GM19438 (cell line): ENCODE measurements around the gene UBE2D4.

Source experiments
- ATAC-seq: cut with Tn5 transposase; IDR thresholded peaks from one replicate; pipeline ENCODE4 v1.9.1; 2021; ENCODE audit warnings: low read depth; ENCODE audit not compliant: unreplicated experiment

UBE2D4 gene

GRCh38 chr7:43906331-43907010 lies 19.8 kb upstream of the UBE2D4 start, which contains the start of gene URGCP:
URGCP (minus strand) TSS chr7:43906596; CDS start chr7:43906575, 21 bp downstream.
- peak; percentile 63 for ATAC-seq

GRCh38 chr7:43914795-43915194 lies 11.4 kb upstream of the UBE2D4 start:
- ATAC-seq = no peak

DNA sequence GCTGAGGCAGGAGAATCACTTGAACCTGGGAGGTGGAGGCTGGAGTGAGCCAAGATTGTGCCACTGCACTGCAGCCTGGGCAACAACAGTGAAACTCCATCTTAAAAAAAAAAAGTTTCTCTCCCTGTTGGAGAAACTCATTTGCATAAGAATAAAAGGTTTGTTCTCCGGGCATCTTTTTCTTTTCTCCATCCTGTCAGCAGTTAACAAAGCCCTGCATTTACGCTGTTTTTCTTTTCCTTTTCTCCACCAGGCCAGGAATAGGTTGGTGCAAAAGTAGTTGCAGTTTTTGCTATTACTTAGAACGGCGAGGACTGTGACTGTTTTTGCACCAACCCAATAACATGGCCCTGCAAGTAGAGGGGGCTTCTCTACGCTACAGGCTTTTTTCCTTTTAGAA lies 10.3 kb upstream of the UBE2D4 start:
- no peak for ATAC-seq

- ATAC-seq = no peak
These were observed 4.8 kb upstream of the UBE2D4 start for GRCh38 chr7:43921423-43921822.

DNA sequence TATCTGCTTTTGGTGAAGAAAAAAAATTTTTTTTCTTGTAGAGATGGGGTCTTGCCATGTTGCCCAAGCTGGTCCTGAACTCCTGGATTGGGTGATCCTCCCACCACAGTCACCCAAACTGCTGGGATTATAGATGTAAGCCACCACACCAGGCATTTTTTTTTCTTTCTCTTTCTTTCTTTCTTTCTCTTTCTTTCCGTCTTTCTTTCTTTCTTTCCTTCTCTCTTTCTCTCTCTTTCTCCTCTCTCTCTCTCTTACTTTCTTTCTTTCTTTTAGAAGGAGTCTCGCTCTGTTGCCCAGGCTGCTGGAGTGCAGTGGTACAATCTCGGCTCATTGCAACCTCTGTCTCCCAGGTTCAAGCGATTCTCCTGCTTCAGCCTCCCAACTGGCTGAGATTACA lies 3.5 kb upstream of the UBE2D4 start:
- ATAC-seq = no peak

- ATAC-seq = peak; percentile 8
These were observed 525 bp downstream of the UBE2D4 start for GRCh38 chr7:43926798-43927123.

- ATAC-seq = no peak
These were observed 1.6 kb downstream of the UBE2D4 start for GRCh38 chr7:43927810-43928209.

DNA sequence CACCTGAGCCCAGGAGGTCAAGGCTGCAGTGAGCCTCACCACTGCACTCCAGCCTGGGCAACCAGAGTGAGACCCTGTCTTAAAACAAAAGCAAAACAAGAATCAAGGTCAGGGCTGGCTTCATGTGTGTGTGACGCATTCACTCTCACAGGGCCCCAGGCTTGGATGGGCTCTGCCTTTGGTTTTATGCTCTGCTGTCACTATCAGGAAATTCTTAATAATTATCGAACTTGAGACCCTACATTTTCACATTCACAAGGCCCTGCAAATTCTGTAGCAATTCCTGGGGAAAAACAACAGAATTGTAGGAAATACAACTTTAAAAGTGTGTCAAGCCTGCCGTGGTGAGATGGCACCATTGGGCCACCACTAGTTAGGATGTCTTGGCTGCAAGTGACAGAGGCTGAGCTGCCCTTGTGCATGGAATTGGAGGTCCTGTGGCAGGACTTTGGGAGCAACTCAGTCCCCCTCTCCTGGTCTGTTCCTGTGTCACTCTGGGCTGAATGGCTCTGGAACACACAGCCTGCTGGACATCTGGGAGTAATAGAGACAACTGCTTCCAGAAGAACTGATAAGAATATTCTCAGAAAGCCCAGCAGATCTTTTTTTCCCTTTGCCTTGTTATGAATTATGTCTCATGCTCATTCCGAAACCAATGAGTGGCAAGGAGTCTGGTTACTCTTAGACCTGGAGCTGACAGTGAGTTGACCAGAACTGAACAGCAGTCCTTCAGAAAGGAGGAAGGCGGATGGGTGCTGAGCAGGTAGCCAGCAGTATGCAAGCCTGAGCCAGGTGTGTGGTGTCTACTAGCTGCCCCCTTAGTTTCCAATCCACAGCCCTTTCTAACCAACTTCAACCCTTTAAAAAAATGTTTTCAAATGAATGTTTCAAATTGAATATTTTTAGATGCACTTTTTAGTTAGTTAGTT lies 3.6 kb downstream of the UBE2D4 start:
- no peak for ATAC-seq

DNA sequence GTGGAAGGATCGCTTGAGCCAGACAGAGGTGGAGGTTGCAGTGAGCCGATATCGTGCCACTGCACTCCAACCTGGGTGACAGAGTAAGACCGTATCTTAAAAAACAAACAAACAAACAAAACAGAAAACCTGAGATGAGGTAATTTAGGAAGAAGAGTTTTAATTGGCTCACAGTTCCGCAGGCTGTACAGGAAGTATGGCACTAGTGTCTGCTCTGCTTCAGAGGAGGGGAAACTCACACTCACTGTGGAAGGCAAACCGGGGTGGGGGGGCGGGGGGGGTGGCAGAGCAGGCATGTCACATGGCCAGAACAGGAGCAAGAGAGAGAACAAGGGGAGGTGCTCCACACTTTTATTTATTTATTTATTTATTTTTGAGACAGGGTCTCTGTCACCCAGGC lies 5.1 kb downstream of the UBE2D4 start:
- no peak for ATAC-seq

DNA sequence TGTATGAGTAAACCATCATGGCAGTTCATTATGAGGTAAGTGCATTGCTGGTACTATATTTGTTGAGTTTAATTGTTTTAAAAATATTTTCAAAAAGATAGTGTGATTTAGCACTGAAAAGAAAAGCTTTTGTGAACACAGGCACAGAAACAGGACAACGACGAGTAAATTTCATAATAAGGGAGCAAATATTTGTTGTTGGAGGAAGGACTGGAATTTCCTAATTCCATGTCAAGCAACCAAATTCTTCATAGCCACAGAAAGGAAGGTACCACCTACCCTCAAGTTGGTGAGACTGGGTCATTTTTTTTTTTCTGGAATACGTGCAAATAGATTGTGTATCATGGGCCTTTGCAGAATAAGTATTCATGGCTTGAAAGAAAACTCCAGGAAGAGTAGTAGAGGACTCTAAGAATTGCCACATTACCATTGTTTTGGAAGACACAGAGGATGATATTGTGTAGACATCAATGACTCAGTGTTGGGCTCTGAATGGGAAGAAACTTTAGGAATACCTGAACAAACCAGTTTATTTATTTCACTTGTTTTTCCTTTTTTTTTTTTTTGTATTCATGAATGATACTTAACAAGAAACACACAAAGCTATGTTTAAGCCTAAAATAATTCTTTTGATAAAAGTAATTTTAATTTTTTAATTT lies 7.8 kb downstream of the UBE2D4 start:
- ATAC-seq = no peak

DNA sequence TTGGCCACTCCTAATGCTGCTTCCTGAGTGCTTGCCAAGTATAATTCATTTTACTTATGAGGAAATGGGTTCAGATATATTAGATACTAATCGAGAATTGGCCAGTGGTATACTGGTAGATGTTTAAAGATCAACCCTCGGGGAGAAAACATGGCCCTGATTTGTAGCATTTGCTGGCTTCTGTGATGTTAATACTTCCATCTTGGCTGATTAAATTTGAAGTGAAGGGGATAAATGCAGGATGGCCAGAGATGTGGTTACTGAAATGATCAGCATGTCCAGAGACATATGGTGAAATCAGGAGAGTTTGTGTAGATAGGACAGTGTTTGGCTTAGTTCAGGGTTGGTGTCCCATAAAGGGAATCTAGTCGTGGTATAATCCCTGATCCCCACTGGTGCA lies 11.2 kb downstream of the UBE2D4 start:
- ATAC-seq = no peak

GRCh38 chr7:43938892-43939482 lies 12.8 kb downstream of the UBE2D4 start:
- no peak for ATAC-seq

- ATAC-seq = no peak
These were observed 16.0 kb downstream of the UBE2D4 start for GRCh38 chr7:43942250-43942649.

DNA sequence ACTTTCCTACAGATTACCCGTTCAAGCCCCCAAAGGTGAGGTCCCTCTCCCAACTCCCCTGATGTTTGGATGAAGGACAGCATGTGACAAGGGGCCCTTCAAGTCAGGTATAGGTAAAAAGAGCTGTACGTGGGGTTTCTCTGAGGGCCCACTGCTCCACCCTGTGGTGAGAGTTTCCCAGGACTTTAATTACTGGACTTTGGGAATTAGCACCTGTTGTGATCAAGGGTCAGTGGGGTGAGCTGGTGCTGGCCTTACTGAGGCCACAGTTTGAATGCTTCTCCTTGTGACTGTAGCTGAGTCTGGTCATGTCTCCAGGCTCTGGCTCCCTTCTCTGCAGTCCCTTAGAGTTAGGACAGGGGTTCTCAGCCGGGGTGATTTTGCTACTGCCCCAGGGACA lies 16.8 kb downstream of the UBE2D4 start:
- no peak for ATAC-seq

GRCh38 chr7:43943417-43944187 lies 17.4 kb downstream of the UBE2D4 start:
- ATAC-seq = no peak

DNA sequence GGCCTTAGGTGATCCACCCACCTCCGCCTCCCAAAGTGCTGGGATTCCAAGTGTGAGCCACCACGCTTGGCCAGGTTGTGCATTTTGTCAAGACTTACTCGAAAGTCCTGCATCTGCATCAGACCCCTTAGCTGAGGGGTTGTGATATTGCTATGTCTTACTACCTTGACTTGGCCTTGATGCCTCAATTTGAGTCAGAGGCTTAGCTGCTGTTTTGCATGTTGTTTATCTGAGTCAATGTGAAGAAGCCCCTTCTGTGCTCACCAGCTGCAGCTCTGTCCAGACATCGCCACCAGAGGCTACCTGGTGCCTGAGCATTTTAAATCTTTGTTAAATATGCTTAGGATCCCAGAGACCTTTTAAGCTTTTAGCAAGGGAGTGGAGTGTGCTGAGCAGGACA lies 18.1 kb downstream of the UBE2D4 start:
- no peak for ATAC-seq

DNA sequence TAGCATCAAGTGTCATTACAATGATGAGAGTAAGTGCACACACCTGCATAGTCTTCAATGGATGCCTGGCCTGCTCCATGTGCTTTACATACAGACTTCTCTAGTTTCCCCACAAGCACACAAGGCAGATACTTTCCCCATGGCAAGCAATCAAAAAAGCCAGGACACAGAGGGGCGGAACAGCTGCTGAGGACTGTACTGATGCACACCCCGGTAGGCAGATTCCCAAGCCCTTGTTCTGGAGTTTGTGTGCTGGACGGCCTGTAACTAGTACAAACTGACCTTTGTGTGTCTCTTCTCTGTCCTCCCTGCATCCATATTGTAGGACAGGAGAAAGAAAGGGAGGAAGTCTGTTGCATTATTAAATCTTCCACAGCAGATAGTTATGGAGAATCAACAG lies 25.8 kb downstream of the UBE2D4 start:
- ATAC-seq = no peak

DNA sequence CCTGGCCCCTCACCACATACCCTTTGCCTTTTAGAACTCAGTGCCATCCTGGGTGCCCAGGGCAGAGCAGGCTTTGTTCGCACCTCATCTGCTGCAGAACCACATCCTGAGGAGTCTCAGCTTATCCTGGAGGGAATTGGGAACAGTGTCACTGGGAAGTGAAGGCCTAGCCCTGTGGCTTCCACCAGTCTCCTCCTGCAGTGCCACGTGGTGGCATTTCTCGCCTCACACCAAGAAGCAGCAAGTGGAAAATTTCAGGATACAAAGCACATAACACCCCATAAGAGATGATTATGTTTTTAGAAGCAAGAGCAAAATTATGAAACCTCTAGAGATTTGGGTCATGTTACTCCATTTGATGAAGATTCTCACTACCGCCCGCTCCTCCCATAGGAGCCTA lies 26.8 kb downstream of the UBE2D4 start:
- ATAC-seq = no peak

- peak; percentile 70 for ATAC-seq
These were observed 28.4 kb downstream of the UBE2D4 start for GRCh38 chr7:43954524-43955228.

DNA sequence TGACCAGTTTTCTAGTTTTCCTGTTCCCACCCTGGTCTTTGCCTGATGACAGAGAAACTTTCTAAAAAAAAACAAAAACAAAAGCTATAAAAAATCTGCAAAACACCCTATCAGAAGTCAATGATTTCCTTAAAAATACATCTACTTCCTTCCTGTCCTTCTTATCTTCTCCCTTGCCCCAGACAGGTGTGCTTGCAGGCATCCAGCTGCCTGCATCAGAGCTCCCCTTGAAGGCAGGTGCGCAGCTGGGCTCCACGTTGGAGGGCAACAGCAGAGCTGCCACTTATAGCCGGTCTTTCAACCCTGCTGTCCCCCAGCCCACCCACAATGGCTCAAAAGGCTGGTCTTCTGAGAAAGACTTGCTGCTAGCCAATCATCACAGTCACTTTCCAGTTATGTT lies 29.8 kb downstream of the UBE2D4 start:
- no peak for ATAC-seq
